HG03469 (cell line): ENCODE measurements around the gene KEAP1.

Experiments
- ATAC-seq: cut with Tn5 transposase; IDR thresholded peaks from one replicate; pipeline ENCODE4 v1.9.1; 2021; ENCODE audit warnings: mild to moderate bottlenecking, moderate library complexity, moderate number of reproducible peaks; ENCODE audit not compliant: unreplicated experiment

KEAP1 gene

GRCh38 chr19:10452726-10453618 lies 50.2 kb downstream of the KEAP1 start:
- ATAC-seq = no peak

- no peak for ATAC-seq
These were observed 52.1 kb downstream of the KEAP1 start for GRCh38 chr19:10450853-10451609.

GRCh38 chr19:10450191-10450852 lies 52.8 kb downstream of the KEAP1 start:
- no peak for ATAC-seq

- no peak for ATAC-seq
These were observed 54.1 kb downstream of the KEAP1 start for GRCh38 chr19:10449037-10449436.

- no peak for ATAC-seq
These were observed 60.5 kb downstream of the KEAP1 start for GRCh38 chr19:10442698-10443097.

- ATAC-seq = no peak
These were observed 63.6 kb downstream of the KEAP1 start for GRCh38 chr19:10439588-10439987.
